NCI-H1436 treated with DMSO at 0.1 percent for 48 hours (cell line): Measurements from ENCODE around the gene NCK2.

Experiments used
- DNase-seq: peaks from one replicate; lab custom pipeline; 2025; lab: John Stamatoyannopoulos, UW

The NCK2 gene

GRCh38 chr2:105793196-105793975 lies 48.7 kb downstream of the NCK2 start:
- DNase-seq, result no peak

- no peak for DNase-seq
Measured at GRCh38 chr2:105794926-105795574, 50.3 kb downstream of the NCK2 start.

GRCh38 chr2:105795575-105795934 lies 50.8 kb downstream of the NCK2 start:
- peak; percentile 20 for DNase-seq

GRCh38 chr2:105796131-105796638 lies 51.5 kb downstream of the NCK2 start:
- no peak for DNase-seq

- DNase-seq, result no peak
Measured at GRCh38 chr2:105796791-105797190, 52.1 kb downstream of the NCK2 start.

GRCh38 chr2:105797298-105797819 lies 52.6 kb downstream of the NCK2 start:
- DNase-seq, result no peak

GRCh38 chr2:105798595-105798994 lies 53.9 kb downstream of the NCK2 start:
- DNase-seq, result no peak

GRCh38 chr2:105800036-105800713 lies 55.5 kb downstream of the NCK2 start:
- DNase-seq, result no peak

GRCh38 chr2:105800953-105801635 lies 56.4 kb downstream of the NCK2 start:
- DNase-seq, result no peak

- DNase-seq, result no peak
Measured at GRCh38 chr2:105801961-105802360, 57.2 kb downstream of the NCK2 start.

GRCh38 chr2:105802587-105802986 lies 57.9 kb downstream of the NCK2 start:
- no peak for DNase-seq

GRCh38 chr2:105803337-105803736 lies 58.6 kb downstream of the NCK2 start:
- peak; percentile 16 for DNase-seq

GRCh38 chr2:105803773-105804172 lies 59.1 kb downstream of the NCK2 start:
- DNase-seq, result no peak

- DNase-seq, result peak; percentile 26
Measured at GRCh38 chr2:105804266-105804665, 59.6 kb downstream of the NCK2 start.

GRCh38 chr2:105806996-105807395 lies 62.3 kb downstream of the NCK2 start:
- DNase-seq, result no peak

GRCh38 chr2:105808423-105809096 lies 63.8 kb downstream of the NCK2 start:
- DNase-seq, result no peak

- DNase-seq, result no peak
Measured at GRCh38 chr2:105809097-105809473, 64.4 kb downstream of the NCK2 start.

GRCh38 chr2:105809723-105810122 lies 65.0 kb downstream of the NCK2 start:
- no peak for DNase-seq

GRCh38 chr2:105812180-105813044 lies 67.7 kb downstream of the NCK2 start:
- no peak for DNase-seq

GRCh38 chr2:105813045-105813315 lies 68.3 kb downstream of the NCK2 start:
- no peak for DNase-seq

- DNase-seq, result no peak
Measured at GRCh38 chr2:105813405-105813804, 68.7 kb downstream of the NCK2 start.
